Measurements from ENCODE around the gene OR7C1.
"Not testable (repeated sequence)": the region's sequence is repeated elsewhere in the genome, so short reads cannot be mapped to it uniquely, and the experiment has no call there.

OR7C1 gene

DNA sequence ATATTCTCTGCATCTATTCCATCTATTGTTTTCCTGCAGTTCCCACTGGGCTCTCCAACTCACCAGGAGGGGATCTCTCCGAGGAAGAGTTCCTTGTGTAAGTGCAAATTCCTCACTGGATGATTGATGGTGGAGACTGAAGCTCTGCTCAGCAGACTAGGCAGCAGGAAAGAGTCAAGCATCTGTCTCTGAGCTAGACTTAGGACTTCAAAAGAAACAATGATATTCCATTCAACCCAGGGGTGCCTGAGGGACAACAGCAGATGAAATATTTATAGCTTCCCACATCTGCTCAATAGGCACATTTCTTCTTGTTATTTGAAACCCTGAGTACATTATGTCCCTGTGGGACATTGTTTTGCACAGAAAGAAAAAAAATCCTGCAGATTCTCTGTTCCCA, at the start of gene OR7C1, which contains the start of gene OR7A5:
TSS of gene OR7C1 (minus strand) at position 175 of the 400 bp plus-strand sequence. CDS start 35,049 bp downstream, outside the sequence.
TSS of gene OR7A5 (minus strand) at position 175 of the 400 bp plus-strand sequence. CDS start 6,944 bp downstream, outside the sequence.
- FAIRE-seq (no peak), DNase-seq (ENCODE audit: insufficient read length, low spot score) (no peak)

- DNase-seq (ENCODE audit: insufficient read length, low spot score) (peak; percentile 21), FAIRE-seq (no peak)
Observed at GRCh38 chr19:14871619-14872230, 36.7 kb upstream of the OR7C1 start.

DNA sequence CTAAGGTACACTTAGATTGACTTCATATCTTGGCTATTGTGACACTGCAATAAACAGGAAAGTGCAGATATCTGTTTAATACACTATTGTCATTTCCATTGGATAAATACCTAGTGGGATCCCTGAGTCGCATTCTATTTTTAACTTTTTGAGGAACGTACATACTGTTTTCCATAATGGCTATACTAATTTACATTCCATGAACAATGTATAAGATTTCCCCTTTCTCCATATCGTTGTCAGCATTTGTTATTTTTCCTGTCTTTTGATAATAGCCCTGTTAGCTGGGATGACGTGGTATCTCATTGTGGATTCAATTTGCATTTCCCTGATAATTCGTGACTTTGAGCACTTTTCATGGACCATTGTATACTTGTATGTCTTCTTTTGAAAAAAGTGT, 33.5 kb upstream of the OR7C1 start:
- FAIRE-seq: no peak
- DNase-seq (ENCODE audit: insufficient read length, low spot score): no peak

- FAIRE-seq (no peak), DNase-seq (ENCODE audit: insufficient read length, low spot score) (no peak)
Observed at GRCh38 chr19:14848822-14849221, 13.8 kb upstream of the OR7C1 start, which contains the start of gene OR7A10. TSS of gene OR7A10 (minus strand) at chr19:14848922. CDS start at chr19:14841877, 7,045 bp downstream.

DNA sequence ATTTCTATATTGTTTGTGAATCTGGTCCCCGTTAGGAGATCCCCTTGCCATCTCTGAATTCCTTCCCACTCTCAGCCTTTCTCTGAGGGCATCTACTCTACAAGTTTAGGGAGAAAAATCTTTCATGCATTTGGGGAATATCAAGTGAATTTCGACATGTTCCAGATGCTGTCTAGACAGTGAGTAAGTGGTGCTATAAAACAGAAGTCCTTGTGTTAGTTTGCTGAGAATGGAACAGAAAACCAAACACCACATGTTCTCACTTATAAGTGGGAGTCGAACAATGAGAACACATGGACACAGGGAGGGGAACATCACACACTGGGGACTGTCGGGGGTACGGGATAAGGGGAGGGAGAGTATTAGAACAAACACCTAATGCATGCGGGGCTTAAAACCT, 8.6 kb upstream of the OR7C1 start:
- DNase-seq (ENCODE audit: insufficient read length, low spot score) (no peak), FAIRE-seq (no peak)

GRCh38 chr19:14843169-14843568, 8.2 kb upstream of the OR7C1 start:
- FAIRE-seq: no peak
- no peak for DNase-seq (ENCODE audit: insufficient read length, low spot score)

- FAIRE-seq: no peak
Observed at GRCh38 chr19:14840206-14840605, 5.2 kb upstream of the OR7C1 start.

DNA sequence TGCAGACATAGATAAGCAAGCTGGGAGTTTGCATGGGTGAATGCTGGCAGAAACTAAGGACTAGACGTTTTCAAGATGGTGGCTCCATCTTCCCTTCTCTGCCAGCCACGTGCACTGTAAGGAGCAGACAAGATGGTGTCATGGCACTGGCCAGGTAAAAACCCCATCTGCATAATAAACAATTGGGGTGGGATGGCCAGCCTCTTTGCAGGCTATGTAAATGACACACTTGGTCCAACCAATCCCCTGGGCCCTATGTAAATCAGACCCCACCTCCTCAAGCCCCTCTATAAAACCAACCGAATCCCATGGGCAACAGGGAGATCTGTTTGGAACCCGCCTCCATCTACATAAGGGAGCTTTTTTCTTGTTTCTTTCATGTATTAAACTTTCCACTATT, 2.4 kb upstream of the OR7C1 start:
- FAIRE-seq (no peak), DNase-seq (ENCODE audit: insufficient read length, low spot score) (no peak)

More at GRCh38 chr19:14840206-14840605, 5.2 kb upstream of the OR7C1 start:
- no peak for DNase-seq (ENCODE audit: insufficient read length, low spot score)

DNA sequence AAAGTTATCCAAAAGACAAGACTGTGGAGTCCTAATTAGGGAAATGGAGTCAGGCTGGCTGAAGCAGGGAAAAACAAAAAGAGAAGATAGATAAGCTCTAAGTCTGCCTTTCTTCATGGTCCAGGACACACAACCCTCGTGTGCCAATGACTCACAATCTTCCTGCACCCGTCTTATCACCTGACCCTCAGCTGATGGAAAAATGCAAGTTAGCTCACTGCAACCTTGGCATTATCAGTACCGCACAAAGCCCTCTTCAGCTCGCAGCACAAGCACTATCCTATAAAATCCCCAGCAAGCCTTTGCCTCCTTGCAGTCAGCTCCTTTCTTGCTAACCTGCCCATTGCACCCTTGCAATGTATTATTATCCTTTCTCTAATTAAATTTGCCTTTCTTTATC, 4.3 kb downstream of the OR7C1 start:
- FAIRE-seq (no peak), DNase-seq (ENCODE audit: insufficient read length, low spot score) (no peak)

DNA sequence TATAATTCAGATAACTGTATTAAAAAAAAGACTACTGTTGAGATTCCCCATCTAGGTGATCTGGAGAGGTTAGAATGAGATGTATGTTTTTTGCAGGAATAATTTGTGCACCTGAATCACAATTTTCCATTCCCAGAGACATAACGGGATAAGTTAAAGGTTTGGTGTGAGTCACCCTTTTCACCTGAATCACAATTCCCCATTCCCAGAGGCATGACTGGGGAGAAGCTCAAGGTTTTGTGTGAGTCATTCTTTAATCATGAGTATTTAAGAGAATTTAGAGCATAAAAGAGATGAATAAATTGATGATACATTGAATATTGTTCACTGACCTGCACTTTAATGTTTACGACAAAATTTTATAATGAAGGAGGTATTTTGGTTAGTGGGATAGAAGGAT, 9.0 kb downstream of the OR7C1 start:
- FAIRE-seq (no peak), DNase-seq (ENCODE audit: insufficient read length, low spot score) (no peak)

DNA sequence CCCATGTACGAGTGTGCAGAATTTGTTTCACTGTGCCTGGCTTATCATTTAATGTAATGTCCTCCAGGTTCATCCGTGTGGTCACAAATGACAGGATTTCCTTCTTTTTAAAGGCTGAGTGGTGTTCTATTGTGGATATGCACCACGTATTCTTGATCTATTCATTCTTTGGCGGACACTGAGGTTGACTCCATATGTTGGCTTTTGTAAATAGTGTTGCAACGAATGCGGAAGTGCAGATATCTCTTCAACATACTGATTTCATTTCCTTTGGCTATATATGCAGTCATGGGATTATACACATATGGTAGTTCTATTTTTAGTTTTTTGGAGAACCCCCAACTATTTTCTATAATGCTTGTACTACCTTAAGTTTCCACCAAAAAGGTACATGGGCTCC, 13.0 kb downstream of the OR7C1 start:
- FAIRE-seq (no peak), DNase-seq (ENCODE audit: insufficient read length, low spot score) (no peak)

GRCh38 chr19:14818588-14818987, 16.4 kb downstream of the OR7C1 start:
- FAIRE-seq (no peak), DNase-seq (ENCODE audit: insufficient read length, low spot score) (no peak)

GRCh38 chr19:14817052-14817451, 17.9 kb downstream of the OR7C1 start:
- no peak for FAIRE-seq
- DNase-seq (ENCODE audit: insufficient read length, low spot score): no peak

- DNase-seq (ENCODE audit: insufficient read length, low spot score) (no peak), FAIRE-seq (no peak)
Observed at GRCh38 chr19:14814982-14815652, 19.9 kb downstream of the OR7C1 start.

GRCh38 chr19:14809272-14810057, 25.5 kb downstream of the OR7C1 start:
- DNase-seq (ENCODE audit: insufficient read length, low spot score) (no peak), FAIRE-seq (no peak)

- DNase-seq (ENCODE audit: insufficient read length, low spot score): no peak
- FAIRE-seq: no peak
Observed at GRCh38 chr19:14804765-14805164, 30.2 kb downstream of the OR7C1 start.

- no peak for FAIRE-seq
- DNase-seq (ENCODE audit: insufficient read length, low spot score): no peak
Observed at GRCh38 chr19:14798760-14799159, 36.2 kb downstream of the OR7C1 start.

GRCh38 chr19:14796021-14796420, 39.0 kb downstream of the OR7C1 start:
- no peak for FAIRE-seq
- no peak for DNase-seq (ENCODE audit: insufficient read length, low spot score)

DNA sequence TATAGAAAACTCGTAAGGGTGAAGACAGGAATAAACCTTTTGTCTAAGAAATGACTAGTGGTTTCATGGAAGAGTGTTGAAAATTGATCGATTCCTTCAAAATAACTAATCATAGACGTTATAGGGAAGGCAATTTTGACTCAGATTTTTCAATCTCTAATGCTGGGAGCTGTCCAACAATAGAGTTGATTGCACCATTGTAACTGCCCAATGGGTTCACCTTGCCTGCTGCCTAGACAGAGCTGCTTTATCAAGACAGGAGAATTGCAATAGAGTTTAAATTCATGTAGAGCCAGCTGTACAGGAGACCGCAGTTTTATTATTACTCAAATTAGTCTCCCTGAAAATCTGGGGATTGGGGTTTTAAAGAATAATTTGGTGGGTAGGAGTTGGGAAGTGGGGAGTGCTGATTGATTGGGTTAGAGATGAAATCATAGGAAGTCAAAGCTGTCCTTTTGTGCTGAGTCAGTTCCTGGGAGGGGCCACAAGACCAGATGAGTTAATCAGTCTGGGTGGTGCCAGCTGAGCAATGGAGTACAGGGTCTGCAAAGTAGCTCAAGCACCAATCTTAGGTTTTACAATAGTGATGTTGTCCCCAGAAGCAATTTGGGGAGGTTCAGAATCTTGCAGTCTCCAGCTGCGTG, 39.8 kb downstream of the OR7C1 start:
- FAIRE-seq: no peak
- no peak for DNase-seq (ENCODE audit: insufficient read length, low spot score)

- not testable (repeated sequence) for FAIRE-seq; DNase-seq (ENCODE audit: insufficient read length, low spot score)
Observed at GRCh38 chr19:14792250-14792649, 42.7 kb downstream of the OR7C1 start.

- no peak for FAIRE-seq
- no peak for DNase-seq (ENCODE audit: insufficient read length, low spot score)
Observed at GRCh38 chr19:14786421-14786851, 48.5 kb downstream of the OR7C1 start.
